GOT3 (cell line): ENCODE data around the gene STON2.
"Not testable (repeated sequence)": the region's sequence is repeated elsewhere in the genome, so short reads cannot be mapped to it uniquely, and the experiment has no call there.

Experiments used
- DNase-seq: peaks from one replicate; lab custom pipeline; 2025; ENCODE audit warnings: mixed read lengths; lab: John Stamatoyannopoulos, UW

STON2 gene, protein sequence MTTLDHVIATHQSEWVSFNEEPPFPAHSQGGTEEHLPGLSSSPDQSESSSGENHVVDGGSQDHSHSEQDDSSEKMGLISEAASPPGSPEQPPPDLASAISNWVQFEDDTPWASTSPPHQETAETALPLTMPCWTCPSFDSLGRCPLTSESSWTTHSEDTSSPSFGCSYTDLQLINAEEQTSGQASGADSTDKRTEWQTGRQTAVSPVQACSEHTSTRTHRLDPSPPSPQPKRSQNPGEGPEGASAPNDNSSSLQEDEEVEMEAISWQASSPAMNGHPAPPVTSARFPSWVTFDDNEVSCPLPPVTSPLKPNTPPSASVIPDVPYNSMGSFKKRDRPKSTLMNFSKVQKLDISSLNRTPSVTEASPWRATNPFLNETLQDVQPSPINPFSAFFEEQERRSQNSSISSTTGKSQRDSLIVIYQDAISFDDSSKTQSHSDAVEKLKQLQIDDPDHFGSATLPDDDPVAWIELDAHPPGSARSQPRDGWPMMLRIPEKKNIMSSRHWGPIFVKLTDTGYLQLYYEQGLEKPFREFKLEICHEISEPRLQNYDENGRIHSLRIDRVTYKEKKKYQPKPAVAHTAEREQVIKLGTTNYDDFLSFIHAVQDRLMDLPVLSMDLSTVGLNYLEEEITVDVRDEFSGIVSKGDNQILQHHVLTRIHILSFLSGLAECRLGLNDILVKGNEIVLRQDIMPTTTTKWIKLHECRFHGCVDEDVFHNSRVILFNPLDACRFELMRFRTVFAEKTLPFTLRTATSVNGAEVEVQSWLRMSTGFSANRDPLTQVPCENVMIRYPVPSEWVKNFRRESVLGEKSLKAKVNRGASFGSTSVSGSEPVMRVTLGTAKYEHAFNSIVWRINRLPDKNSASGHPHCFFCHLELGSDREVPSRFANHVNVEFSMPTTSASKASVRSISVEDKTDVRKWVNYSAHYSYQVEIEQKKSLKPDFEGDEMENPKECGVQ

DNA sequence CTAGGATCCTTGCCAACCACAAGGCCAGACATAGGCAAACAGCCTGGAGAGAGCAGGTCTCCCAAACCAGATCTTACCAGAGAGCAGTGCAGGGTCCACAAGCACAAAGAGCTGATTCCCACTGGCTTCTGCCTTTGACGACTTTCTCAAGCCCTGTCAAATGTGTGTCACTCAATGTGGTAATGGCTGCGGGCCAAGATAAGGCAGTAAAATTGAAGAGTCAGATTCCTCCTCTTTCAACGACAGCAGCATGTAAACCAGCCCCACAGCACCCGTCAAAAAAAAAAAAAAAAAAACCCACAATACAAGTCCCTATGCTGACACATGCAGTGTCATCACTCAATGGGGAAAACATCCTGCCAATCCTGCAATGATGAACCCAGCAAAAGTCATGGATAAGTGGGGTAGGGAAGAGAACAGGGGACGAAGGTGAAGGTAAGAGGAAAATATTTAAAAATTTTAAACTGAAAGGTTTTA is at the start of gene STON2:
Gene STON2 (minus strand): TSS at position 123 of the 477 bp plus-strand sequence. CDS start 1,942 bp downstream, outside the sequence.
- DNase-seq, result peak; percentile 2

DNA sequence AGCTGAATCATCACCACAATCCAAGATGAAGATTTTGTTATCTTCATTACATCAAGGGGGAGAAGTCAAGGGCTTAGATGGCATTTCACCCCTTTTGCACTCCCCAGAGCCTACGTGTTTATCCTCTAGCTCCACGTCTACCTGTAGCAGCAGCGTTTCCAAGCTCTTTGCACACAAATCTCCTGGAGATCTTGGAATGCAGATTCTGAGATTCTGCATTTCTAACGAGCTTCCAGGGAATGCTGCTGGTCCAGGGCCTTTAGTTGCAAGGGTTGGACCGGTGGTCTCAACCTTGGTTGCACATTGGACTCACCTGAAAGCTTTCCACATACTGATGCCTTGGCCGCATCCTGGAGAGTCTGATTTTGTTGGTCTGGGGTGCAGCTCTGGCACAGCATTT is 49.5 kb upstream of the STON2 start:
- DNase-seq, result no peak

DNA sequence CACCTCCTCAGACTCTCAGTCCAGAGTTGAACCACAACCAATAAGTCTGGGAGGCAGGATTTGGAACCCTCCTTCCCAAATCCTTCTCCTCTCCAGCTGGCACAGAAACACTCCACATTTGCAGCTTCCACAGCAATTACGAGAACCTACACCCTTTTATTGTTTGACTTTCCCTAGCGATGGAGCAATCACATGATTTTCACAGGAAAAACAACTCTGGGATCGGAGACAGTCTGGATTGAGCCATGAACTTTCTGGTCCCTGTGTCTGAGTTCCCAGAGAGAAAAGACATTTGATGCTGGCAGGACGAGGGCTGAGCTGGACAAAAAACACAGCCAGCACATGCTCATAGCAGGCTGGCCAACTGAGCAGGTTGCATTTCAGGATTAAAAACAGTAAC is 49.0 kb upstream of the STON2 start:
- no peak for DNase-seq

DNA sequence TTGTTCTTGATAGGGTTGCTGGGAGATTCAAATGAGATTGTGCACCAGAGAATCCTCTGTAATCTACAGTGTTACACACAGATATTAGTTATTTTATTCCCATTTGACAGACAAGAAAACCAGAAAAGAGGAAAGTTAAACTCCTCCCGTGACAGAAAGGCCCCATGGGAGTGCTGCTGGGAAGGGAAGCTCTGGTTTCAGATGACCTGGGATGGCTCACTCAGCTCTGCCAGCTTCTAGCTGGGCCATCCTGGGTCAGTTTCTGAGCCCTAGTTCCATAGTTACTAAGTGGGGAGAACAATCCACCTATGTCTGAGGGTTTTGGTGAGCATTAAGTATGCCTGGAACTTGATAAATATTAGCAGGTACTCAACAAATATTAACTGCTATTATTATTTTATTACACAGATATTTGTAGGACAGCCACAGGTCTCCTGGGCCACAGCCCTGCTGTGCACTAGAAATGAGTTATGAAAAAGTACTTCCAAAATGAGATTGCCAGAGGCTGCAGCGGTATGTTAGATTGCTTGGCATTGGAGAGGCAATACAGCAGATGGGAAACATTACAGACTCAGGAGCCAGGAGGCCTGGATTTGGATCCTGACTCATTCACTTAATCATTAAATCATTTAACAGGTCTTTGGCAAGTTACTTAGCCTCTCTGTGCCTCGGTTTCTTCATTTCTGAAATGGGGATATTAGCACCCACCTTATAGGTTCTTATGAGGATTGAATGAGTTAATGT is 47.1 kb upstream of the STON2 start:
- no peak for DNase-seq

DNA sequence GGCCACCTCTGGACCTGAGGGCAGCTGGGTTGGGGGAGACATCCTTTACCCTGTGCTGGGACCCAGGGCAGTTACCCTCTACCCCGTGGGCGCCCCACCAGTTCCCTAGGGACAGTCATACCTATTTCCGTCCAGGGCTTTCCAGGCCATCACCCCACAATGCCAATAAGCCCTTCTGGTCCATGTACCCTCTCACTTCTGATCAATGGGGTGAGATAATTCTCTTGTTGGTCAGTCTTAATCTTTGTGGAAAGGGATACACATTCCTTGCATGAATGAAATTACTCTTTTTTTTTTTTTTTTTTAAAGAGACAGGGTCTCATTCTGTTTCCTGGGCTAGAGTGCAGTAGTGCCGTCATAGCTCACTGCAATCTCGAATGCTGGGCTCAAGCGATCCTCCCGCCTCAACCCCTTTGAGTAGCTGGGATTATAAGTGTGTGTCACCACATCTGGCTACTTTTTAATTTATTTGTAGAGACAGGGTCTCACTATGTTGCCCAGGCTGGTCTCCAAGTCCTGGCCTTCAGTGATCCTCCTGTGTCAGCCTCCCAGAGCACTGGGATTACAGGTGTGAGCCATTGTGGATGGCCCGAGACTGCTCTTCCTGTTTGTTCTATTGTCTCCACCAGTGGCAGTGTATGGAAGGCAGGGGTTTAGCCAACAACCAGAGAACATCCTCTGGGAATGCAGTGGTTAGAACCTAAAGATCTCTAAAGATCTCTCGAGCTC is 46.3 kb upstream of the STON2 start:
- no peak for DNase-seq

DNA sequence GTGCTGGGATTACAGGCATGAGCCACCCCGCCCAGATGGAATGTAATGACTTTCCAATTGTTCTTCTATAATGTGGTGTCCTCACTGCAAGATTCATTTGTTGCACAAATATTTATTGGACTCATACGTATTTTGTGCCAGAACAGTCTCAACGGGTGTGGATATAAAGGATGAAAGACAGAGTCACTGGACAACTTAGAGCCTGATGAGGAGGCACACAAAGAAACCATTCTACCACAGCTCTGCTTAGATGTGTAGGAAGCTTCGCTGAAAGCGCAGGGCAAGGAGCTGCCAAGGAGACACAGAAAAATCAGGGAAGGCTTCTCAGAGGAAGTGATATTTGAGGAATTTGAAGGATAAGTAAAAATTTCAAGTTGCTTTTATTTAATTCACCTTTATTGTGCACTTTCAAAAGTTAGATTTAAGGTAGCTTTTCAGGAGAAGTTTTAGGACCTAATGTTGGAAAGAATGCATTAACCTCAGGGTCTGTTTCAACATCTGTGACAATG is 41.6 kb upstream of the STON2 start:
- no peak for DNase-seq

DNA sequence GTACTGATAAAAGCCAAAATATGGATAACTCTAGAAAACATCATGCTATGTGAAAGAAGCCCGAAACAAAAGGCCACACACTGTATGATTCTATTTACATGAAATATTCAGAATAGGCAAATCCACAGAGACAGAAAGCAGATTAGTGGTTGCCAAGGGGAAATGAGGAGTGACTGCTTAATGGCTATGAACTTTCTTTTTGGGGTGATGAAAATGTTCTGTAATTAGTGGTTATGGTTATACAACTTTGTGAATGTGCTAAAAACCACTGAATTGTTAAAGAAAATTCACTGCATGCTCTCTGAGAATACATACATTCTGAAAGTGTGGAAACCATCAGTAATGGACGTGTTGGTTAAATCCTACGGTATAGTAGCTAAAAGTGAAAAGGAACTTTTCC is 39.9 kb upstream of the STON2 start:
- no peak for DNase-seq

DNA sequence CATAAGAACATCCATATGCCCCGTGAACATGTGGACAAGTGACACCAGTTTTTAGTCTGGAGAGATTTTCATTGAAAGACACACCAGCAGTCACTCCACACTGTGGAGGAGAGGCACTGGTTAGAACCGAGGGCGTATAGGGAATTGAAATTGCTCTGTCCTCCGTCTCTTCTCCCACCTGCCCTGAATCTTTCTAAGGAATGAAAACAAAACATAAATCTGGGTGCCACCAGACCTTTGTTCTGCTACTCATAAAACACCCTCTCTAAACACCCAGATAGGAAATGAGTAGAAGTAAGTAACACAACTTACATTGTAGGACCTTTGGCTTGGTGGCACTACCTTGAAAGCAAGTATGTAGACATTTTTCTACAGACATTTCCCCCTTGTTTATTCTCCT is 37.1 kb upstream of the STON2 start:
- DNase-seq, result no peak

DNA sequence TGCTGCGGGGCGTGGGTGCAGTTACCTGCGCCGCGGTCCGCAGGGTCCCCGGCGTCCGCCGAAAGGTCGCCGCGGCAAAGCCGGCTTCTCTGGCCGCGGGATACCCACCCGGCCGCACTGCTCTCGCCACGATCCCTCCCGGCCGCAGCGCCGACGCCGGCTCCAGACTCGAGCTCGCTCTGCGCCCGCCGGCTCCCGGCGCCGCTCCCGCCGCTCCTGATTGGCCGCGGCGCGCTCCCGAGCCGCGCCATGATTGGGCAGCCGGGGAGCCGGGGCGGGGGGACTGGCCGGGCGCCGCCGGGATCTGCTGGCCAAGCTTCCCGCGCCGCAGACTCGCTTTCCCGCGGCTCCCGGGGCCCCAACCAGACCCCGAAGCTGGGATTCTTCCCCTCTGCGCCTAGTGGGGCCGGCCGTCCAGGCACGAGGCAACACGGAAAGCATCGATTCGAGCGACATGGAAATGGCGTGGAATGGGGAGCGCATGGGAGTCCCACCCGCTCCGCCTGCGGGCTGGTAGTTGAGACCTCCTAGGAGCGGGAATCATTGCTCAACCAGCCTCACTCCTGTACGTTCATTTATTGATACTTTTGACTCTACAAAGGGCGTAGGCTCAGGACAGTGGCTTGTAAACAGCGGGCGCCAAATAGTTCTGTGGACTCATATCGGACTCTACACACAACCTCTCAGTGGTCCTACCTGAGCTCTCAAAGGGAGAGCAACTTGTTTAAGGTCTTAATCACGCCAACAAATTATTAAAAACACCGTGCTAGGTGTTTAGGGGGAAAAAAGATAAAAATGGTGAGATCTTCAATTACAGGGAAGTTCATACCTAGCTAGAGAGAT is 36.4 kb upstream of the STON2 start:
- peak; percentile 14 for DNase-seq

DNA sequence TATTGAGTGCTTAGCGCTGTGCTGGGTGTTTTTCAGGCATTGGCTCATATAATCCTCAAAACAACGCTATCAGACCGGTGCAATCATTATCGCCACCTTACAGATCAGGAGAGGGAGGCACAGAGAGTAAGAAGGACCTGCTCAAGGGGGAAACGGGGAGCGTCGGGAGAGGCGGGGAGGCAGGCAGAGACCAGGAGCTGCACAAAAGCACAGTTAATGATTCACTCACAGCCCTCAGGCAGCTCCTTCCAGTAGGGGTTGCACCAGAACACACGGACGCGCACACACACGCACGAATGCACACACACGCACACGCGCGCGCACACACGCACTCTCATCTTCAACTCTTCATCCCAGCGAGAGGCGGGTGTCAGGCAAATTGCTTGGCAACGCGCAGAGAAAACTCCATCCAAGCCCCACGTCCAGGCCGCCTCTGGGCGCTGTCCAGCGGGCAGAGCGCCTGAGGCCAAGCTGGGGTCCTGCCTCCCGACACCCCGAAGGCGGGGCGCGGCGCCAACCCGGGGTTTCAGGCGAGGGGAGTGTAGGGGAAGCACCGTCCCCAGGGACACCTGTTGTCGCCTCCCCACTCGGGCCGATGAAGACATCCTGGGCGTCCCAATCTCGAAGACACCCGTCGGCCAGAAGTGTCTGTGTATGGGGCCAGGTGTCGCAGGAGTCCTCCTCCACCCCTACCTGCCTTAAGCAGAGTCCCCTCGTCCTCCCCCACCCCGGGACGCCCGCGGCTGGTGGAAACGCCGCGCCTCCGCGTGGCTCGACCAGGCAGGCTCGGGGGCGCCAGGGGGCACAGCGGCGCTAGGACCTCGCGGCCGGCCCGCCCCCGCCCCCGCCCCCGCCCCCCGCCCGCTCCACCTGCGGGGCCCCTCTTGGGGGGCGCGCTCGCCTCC is 35.5 kb upstream of the STON2 start:
- peak; percentile 1 for DNase-seq

DNA sequence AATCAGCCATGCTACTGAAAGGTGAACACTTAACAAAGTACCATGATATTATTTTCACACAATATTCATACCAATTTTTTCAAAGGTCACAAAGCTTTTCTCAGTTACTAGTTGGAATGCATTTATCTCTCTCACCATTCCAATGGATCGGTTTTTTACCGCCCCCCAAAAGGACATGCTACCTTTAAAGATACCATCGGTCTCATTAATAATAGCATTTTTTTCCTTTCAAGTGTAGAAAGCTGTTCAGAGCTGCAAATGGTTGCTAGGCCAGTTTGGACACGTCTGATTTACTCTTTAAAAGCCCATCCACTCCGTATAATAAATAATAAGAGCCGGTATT is 34.9 kb upstream of the STON2 start:
- no peak for DNase-seq

DNA sequence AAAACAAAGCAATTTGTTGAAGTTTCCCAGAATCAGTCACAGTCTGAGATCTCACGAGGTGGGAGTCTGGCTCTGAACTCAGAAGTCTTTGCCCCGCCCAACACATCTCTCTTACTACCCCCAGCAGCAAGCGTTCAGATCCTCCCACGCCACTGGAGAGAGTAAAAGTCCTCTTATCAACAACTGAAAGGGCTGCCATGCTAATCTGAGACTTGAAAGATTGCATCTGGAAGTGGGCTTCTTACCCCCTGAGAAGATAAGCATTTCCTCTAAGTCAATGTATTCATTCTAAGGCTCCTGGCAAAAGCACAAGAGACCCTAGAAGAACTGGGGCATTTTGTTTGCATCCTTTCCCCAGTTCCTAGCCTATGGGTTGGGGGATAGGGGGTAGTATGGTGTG is 34.1 kb upstream of the STON2 start:
- no peak for DNase-seq

DNA sequence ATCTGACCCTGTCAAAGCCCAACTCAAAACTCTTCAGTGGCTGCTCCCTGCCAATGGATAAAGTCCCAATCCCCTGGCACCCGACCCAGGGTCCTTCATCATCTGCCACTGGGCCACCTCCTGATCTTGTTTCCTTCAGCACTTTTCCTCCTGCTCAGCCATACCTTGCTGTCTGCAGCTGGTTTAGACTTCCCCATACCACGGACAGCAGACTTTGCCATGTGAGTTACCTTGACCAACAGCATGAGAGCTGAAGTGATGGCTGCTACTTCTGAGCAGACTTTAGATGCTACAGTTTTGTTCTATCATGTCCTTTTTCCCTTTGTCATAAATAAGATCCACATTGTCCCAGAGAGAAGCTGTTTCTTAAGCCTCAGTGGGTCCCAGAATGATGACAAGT is 33.3 kb upstream of the STON2 start:
- DNase-seq, result no peak

DNA sequence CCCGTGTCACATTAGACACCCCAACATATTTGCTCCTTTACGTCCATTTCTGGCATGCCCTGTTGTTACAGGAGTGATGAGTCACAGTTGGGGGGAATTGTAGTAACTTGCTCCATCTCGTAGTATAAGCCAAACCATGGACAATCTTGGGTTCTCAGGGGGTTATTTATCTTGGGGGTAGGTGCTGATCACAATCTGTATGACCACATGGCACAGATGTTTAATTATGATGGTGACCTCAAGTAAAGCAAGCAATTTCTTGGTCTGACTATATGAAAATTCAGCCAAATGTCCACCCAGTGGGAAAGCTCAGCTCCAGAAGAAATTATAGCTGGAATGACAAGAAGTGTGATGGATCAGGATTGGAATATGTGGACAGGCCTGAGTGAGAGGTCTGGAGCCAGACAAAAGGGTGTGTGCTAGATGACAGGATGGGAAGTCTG is 32.1 kb upstream of the STON2 start:
- no peak for DNase-seq

DNA sequence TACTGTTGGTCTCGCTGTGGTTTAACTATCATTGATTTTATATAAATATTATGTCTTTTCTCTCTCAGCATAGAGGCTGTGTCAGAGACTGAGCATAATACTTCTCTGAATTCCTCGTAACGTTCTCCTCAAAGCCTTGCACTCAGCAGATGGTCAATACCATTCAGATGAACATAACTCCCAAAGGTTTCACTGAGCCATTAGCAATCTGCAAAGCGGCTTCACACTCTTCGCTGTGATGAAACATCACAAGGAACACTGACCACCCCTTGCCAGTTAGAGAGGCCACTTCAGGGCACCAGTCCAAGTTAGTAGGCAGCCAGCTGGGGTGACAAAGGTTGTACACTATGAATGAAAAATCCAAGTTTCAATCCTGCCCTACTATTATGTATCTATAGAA is 30.1 kb upstream of the STON2 start:
- no peak for DNase-seq

DNA sequence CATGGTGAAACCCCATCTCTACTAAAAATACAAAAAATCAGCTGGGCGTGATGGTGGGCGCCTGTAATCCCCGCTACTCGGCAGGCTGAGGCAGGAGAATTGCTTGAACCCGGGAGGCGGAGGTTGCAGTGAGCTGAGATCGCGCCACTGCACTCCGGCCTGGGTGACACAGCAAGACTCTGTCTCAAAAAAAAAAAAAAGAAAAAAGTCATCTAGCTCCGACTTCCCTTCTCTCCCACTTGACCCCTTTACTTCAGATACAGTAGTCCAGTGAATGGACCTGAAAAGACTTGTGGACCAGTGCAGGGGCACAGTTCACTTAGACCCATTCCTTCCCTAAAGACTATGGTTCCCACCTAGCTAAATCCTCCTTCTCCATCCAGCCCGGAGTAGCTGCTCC is 29.6 kb upstream of the STON2 start:
- not testable (repeated sequence) for DNase-seq

DNA sequence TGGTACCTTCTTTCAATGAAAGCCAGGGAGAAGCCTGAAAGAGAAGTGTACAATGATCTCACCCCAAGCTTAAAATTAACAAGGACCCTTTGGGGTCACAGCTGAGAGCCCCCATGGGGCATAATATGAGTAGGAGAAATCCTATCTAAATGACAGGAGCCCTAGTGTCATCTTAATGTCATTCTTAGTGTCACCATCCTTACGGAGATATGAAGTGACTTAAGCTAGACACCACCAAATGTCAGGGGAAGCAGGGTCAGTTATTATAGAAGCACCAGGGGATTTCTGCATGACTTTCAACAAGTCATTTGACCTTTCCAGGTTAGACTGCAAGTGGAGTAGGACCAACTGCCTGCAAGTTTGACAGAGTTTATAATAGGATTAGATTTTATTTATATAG is 28.9 kb upstream of the STON2 start:
- DNase-seq, result no peak

DNA sequence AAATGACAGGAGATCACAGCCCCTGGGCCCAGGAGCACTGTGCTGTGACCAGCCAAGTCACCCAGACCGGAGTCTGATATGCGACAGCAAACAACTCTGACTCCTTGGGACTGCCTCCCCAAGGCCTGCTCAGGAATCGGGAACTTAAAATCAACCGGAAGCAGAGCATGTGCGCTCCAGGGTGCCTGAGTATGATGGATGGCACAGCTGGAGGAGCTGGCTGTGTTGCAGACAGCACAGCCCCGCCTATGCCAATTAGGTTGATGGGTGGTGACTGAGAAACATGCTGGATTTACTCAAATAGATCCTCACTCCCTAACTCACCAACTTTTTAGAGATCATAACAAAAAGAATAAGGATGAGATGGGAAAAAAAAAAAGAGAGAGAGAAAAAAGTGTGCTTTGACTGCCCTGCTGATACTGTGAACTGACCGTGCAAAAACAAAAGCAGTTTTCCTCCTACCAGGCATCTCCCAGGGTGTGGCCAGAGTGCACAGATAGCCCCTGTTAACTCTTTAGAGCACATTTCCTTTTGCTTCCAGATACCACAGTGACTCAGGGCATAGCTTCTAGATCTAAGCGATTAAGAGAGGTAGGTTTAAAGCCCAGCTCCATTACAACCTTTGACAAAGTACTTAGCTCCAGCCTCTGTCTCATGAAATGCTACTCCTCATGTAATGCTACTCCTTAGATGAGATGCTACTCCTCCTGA is 27.4 kb upstream of the STON2 start:
- no peak for DNase-seq

DNA sequence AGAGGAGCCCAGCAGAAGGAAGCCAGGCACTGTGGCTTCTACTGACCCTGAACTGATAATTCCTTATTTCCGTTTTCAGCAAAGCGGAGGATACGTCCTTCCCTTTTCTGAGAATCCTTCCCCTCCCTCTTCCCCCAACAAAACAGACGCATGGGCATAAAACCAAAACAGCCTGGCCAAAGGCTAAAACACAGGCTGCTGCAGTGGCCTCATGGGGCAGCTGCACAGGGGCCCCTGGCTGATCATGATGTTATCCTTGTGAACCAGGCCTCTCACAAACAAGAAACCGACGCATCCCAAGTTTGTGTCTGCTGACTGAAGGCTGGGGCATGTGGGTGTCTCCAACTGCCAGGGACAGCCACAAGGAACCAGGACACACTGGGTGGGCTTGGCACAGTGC is 23.4 kb upstream of the STON2 start:
- DNase-seq, result no peak
